GM23248 (cell line): ENCODE results near the gene ZDHHC3.

ENCODE experiments used
- EZH2 ChIP-seq: fragments of 200-600 bp; sonication (generic); IDR thresholded peaks from 2 replicates; pipeline ENCODE4 v1.6.1; 2018; ENCODE audit warnings: antibody characterized with exemption, mild to moderate bottlenecking; ENCODE audit not compliant: insufficient read depth, poor library complexity, severe bottlenecking
- EZH2phosphoT487 ChIP-seq: fragments of 200-600 bp; sonication (generic); IDR thresholded peaks from 2 replicates; pipeline ENCODE4 v1.6.1; 2018; ENCODE audit warnings: antibody characterized with exemption, moderate library complexity, mild to moderate bottlenecking, low read depth; ENCODE audit not compliant: insufficient read depth

- TF ChIP-seq EZH2 (no peak), EZH2phosphoT487 (no peak)
These were observed 41.8 kb upstream of the ZDHHC3 start for GRCh38 chr3:45017821-45018220.
